PFSK-1 (cell line): ENCODE measurements around the gene PDE2A.

Experiments
- FOXP2 ChIP-seq: optimal IDR thresholded peaks from 2 replicates; pipeline ENCODE3; 2011; ENCODE audit warnings: borderline replicate concordance, control low read depth, inconsistent platforms; ENCODE audit not compliant: insufficient read depth; ENCODE audit errors: extremely low read length, extremely low read depth
- POLR2AphosphoS5 ChIP-seq: IDR thresholded peaks from 2 replicates; pipeline ENCODE4 v1.6.1; 2012; ENCODE audit warnings: low read depth, mild to moderate bottlenecking, control low read depth, low read length, moderate library complexity
- SIN3A ChIP-seq: IDR thresholded peaks from 2 replicates; pipeline ENCODE4 v1.6.1; 2012; ENCODE audit warnings: mild to moderate bottlenecking, low read length, moderate library complexity, borderline replicate concordance; ENCODE audit not compliant: insufficient read depth
- TAF1 ChIP-seq: IDR thresholded peaks from 2 replicates; pipeline ENCODE4 v1.6.1; 2012; ENCODE audit warnings: low read length, control low read depth, borderline replicate concordance; ENCODE audit not compliant: insufficient read depth
- TF ChIP-seq, protein P1 (sequence below), 2 experiments: IDR thresholded peaks; 2 replicates each; pipeline versions ENCODE4 v1.6.1 to v1.8.0; 2011 to 2012; ENCODE audit warnings: low read depth in 2 of 2, low read length in 2 of 2, control low read depth in 1 of 2, inconsistent platforms in 1 of 2, mild to moderate bottlenecking in 1 of 2, moderate library complexity in 1 of 2; ENCODE audit not compliant: insufficient read depth in 1 of 2

DNA sequence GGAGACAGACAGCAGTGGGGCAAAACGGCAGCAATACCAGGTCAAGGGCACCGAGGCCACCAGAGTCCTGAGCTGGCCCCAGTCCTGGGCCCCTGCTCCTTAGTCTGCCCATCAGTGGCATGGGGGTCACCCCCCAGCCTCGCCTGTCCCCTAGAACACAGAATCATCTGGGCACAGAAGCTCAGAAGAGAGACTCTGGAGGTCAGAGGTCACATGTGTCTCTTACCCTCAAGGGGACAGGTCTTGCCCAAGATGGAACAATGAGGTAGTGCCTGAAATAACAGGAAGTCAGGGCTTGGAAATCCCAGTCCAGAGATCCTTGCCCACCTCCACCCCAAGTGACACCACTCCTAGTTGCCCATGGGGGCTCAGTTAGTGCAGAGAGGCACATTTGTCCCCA, 20.6 kb downstream of the PDE2A start:
- TF ChIP-seq, protein P1, sequence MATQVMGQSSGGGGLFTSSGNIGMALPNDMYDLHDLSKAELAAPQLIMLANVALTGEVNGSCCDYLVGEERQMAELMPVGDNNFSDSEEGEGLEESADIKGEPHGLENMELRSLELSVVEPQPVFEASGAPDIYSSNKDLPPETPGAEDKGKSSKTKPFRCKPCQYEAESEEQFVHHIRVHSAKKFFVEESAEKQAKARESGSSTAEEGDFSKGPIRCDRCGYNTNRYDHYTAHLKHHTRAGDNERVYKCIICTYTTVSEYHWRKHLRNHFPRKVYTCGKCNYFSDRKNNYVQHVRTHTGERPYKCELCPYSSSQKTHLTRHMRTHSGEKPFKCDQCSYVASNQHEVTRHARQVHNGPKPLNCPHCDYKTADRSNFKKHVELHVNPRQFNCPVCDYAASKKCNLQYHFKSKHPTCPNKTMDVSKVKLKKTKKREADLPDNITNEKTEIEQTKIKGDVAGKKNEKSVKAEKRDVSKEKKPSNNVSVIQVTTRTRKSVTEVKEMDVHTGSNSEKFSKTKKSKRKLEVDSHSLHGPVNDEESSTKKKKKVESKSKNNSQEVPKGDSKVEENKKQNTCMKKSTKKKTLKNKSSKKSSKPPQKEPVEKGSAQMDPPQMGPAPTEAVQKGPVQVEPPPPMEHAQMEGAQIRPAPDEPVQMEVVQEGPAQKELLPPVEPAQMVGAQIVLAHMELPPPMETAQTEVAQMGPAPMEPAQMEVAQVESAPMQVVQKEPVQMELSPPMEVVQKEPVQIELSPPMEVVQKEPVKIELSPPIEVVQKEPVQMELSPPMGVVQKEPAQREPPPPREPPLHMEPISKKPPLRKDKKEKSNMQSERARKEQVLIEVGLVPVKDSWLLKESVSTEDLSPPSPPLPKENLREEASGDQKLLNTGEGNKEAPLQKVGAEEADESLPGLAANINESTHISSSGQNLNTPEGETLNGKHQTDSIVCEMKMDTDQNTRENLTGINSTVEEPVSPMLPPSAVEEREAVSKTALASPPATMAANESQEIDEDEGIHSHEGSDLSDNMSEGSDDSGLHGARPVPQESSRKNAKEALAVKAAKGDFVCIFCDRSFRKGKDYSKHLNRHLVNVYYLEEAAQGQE (IDR thresholded peaks at IDR 0.05; ENCODE audit: insufficient read depth in 1 of 2, low read depth in 2 of 2, low read length in 2 of 2), result no peak
- TF ChIP-seq POLR2AphosphoS5 (no peak), SIN3A (no peak), TAF1 (no peak), FOXP2 (no peak)
